COLO829 (cell line): ENCODE data around the gene OR2M4.
A peak's percentile ranks its signal among the peaks of the same experiment; 100 is the strongest.
"Not testable (repeated sequence)": the region's sequence is repeated elsewhere in the genome, so short reads cannot be mapped to it uniquely, and the experiment has no call there.

Source experiments
- DNase-seq: peaks from one replicate; pipeline ENCODE4 v3.0.0; 2012; ENCODE audit warnings: low spot score

The OR2M4 gene

GRCh38 chr1:248231117-248231516 lies at the start of gene OR2M4:
Gene OR2M4 (plus strand): TSS chr1:248231417. CDS start chr1:248238929, 7,512 bp downstream.
- no peak for DNase-seq

- DNase-seq = no peak
These were observed 47.2 kb upstream of the OR2M4 start for GRCh38 chr1:248183996-248184395.

- DNase-seq = no peak
These were observed 43.9 kb upstream of the OR2M4 start for GRCh38 chr1:248187363-248187762.

- peak; percentile 11 for DNase-seq
These were observed 42.2 kb upstream of the OR2M4 start for GRCh38 chr1:248189026-248189425.

GRCh38 chr1:248194117-248194516 lies 37.1 kb upstream of the OR2M4 start:
- no peak for DNase-seq

GRCh38 chr1:248196965-248197364 lies 34.3 kb upstream of the OR2M4 start, which contains the start of gene OR2M3:
Gene OR2M3 (plus strand): TSS chr1:248197265. CDS start chr1:248203068, 5,803 bp downstream.
- DNase-seq = no peak

GRCh38 chr1:248215880-248216279 lies 15.3 kb upstream of the OR2M4 start:
- DNase-seq = no peak

- no peak for DNase-seq
These were observed 5.7 kb upstream of the OR2M4 start for GRCh38 chr1:248225537-248225936.

GRCh38 chr1:248229360-248229908 lies 1.8 kb upstream of the OR2M4 start:
- DNase-seq = no peak

GRCh38 chr1:248239478-248239877 lies 8.3 kb downstream of the OR2M4 start:
- no peak for DNase-seq

GRCh38 chr1:248243204-248243603 lies 12.0 kb downstream of the OR2M4 start:
- DNase-seq = peak; percentile 70

GRCh38 chr1:248259309-248259708 lies 28.1 kb downstream of the OR2M4 start:
- DNase-seq = not testable (repeated sequence)

GRCh38 chr1:248268178-248268577 lies 37.0 kb downstream of the OR2M4 start:
- no peak for DNase-seq

- DNase-seq = not testable (repeated sequence)
These were observed 42.0 kb downstream of the OR2M4 start for GRCh38 chr1:248273225-248273624.

GRCh38 chr1:248277876-248278275 lies 46.7 kb downstream of the OR2M4 start, which contains the start of gene OR2T33:
Gene OR2T33 (minus strand): TSS chr1:248277976. CDS start chr1:248273814, 4,162 bp downstream.
- DNase-seq = no peak

GRCh38 chr1:248288391-248288790 lies 57.2 kb downstream of the OR2M4 start:
- DNase-seq = no peak
